ENCODE data around the gene PAX5. TPM values are rescaled to one million over a fixed set of nuclear protein-coding genes. Genes with fewer than 3 reads are reported as not detected.

Gene PAX5
- total and polyA plus RNA-seq, 3 donors from 2014 or later, result 0.79 to 1.9 (median 1.3) TPM

GRCh38 chr9:36817160-36817834 lies 216.8 kb downstream of the PAX5 start:
- H3K4me1 ChIP-seq, result peaks cover 3% of the 10 kb centered on the region
- no peak for DNase-seq
- 38 to 65% methylated on average over 3 to 4 of the region's 4 CpGs for WGBS, 2 donors

GRCh38 chr9:36816371-36816770 lies 217.7 kb downstream of the PAX5 start:
- Histone ChIP-seq H3K27ac (no peak overlapping the region), H3K9me3 (no peaks in the 10 kb centered on the region), H3K4me1 (peaks cover 3% of the 10 kb centered on the region), H3K27me3 (no peaks in the 10 kb centered on the region), H3K4me3 (no peak overlapping the region), H3K36me3 (ENCODE audit: low read depth, missing control alignments) (no peaks in the 10 kb centered on the region)
- intact Hi-C loops (cut with DNase I; ENCODE audit: low total_unique reads), result no loop called here
- TF ChIP-seq POLR2A (IDR thresholded peaks at IDR 0.05) (no peak), CTCF (IDR thresholded peaks at IDR 0.05) (no peak)
- WGBS, 2 donors, result 72 to 94% methylated on average over 3 of the region's 3 CpGs
- no peak for DNase-seq

More at GRCh38 chr9:36817160-36817834, 216.8 kb downstream of the PAX5 start:
- Histone ChIP-seq H3K36me3 (ENCODE audit: low read depth, missing control alignments) (no peaks in the 10 kb centered on the region), H3K4me3 (no peak overlapping the region), H3K27me3 (no peaks in the 10 kb centered on the region), H3K9me3 (no peaks in the 10 kb centered on the region), H3K27ac (no peak overlapping the region)
- TF ChIP-seq CTCF (IDR thresholded peaks at IDR 0.05) (no peak), POLR2A (IDR thresholded peaks at IDR 0.05) (no peak)
- intact Hi-C loops (cut with DNase I; ENCODE audit: low total_unique reads), result no loop called here

GRCh38 chr9:36815566-36816348 lies 218.3 kb downstream of the PAX5 start:
- Histone ChIP-seq H3K36me3 (ENCODE audit: low read depth, missing control alignments) (no peaks in the 10 kb centered on the region), H3K4me3 (no peak overlapping the region), H3K9me3 (no peaks in the 10 kb centered on the region), H3K4me1 (peaks cover 3% of the 10 kb centered on the region), H3K27ac (no peak overlapping the region), H3K27me3 (no peaks in the 10 kb centered on the region)
- DNase-seq, result no peak
- intact Hi-C loops (cut with DNase I; ENCODE audit: low total_unique reads), result no loop called here
- TF ChIP-seq POLR2A (IDR thresholded peaks at IDR 0.05), result no peak
- TF ChIP-seq CTCF (IDR thresholded peaks at IDR 0.05), result no peak
- 90 to 99% methylated on average over 7 of the region's 7 CpGs for WGBS, 2 donors

- no peak overlapping the region for H3K4me3 ChIP-seq
- DNase-seq, result no peak
- H3K9me3 ChIP-seq, result no peaks in the 10 kb centered on the region
- H3K27ac ChIP-seq, result no peak overlapping the region
- no peaks in the 10 kb centered on the region for H3K36me3 ChIP-seq (ENCODE audit: low read depth, missing control alignments)
- TF ChIP-seq POLR2A (IDR thresholded peaks at IDR 0.05) (no peak), CTCF (IDR thresholded peaks at IDR 0.05) (no peak)
- WGBS, 2 donors, result 94 to 96% methylated on average over 3 of the region's 3 CpGs
- H3K27me3 ChIP-seq, result no peaks in the 10 kb centered on the region
- intact Hi-C loops (cut with DNase I; ENCODE audit: low total_unique reads), result no loop called here
- H3K4me1 ChIP-seq, result peaks cover 3% of the 10 kb centered on the region
Measured at GRCh38 chr9:36815023-36815422, 219.0 kb downstream of the PAX5 start.
